ENCODE results near the gene DCP2. TPM values are rescaled to one million over a fixed set of nuclear protein-coding genes. Genes with fewer than 3 reads are reported as not detected.

Gene DCP2
- total RNA-seq (10 to 100 TPM; 16.4 to 58.7 (median 41.7) TPM), polyA plus RNA-seq (10 to 100 TPM; 12.4 to 13.7 TPM)
- long read RNA-seq, donor 1, full-length matches to known transcripts = 2 of 27 reads
- long read RNA-seq, donor 1, partial matches to known transcripts = 19 of 27 reads
- long read RNA-seq, donor 1, other reads (novel, unspliced or antisense) = 6 of 27 reads
- long read RNA-seq, donor 2, full-length matches to known transcripts = 8 of 8 reads
- long read RNA-seq, donor 2, partial matches to known transcripts = 0 of 8 reads
- long read RNA-seq, donor 2, other reads (novel, unspliced or antisense) = 0 of 8 reads
- long read RNA-seq, donor 3, full-length matches to known transcripts = 14 of 25 reads
- long read RNA-seq, donor 3, partial matches to known transcripts = 1 of 25 reads
- long read RNA-seq, donor 3, other reads (novel, unspliced or antisense) = 10 of 25 reads

DNA sequence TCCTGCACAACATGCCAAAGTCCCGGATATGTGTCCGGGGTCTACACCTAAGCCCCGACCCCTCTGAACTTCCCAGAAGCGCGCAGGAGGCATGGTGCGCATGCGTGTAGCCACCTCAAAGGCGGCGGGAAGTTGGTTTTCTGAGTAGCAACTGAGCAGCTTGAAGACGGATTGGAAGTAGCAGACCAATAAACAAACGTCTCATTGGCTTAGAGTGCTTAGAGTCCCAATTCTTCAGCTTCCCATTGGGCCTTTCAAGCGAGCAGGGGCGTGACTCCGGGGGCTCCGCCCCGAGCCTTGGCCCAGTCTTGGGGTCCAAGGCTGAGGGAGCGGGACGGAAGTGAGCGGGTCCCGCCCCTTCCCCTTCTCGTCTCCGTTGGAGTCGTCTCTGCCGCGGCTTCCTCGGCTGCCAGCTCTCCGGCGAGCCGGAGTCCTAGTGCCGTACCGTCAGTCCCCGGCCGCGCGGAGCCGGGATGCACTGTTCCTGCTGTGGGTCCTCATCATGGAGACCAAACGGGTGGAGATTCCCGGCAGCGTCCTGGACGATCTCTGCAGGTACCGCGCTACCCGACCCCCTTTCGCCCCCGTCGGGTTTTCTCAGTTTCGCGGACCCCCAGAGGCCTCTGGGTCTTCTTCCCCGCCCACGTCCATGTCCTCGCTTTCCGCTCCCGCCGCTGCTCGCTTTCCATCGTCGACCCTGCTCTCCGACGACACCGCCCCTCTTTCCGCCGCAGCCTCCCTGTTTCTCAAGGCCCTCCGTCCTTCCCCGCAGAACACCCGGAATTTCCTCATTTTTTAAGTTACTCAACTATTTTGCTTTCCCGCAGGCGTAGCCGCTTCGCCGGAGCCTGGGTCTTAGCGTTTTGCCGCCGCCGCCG, at the start of gene DCP2:
Gene DCP2 (plus strand): TSS at position 367 of the 878 bp plus-strand sequence. CDS start 136 bp downstream, at position 503.
- H3K27ac ChIP-seq = peak within 1 kb of the TSS; percentile 69 to 85
- H3K9me3 ChIP-seq = no peaks in the 10 kb centered on the region
- intact Hi-C loops (cut with DNase I) = loop anchor here in 1 of 4 donors (10.0 kb wide), 1 partner anchor 62 kb away; no protein-coding TSS in a partner anchor
- TF ChIP-seq POLR2A (IDR thresholded peaks at IDR 0.05) (peak; percentile 71), EP300 (IDR thresholded peaks at IDR 0.05) (no peak)
- TF ChIP-seq, protein P1, sequence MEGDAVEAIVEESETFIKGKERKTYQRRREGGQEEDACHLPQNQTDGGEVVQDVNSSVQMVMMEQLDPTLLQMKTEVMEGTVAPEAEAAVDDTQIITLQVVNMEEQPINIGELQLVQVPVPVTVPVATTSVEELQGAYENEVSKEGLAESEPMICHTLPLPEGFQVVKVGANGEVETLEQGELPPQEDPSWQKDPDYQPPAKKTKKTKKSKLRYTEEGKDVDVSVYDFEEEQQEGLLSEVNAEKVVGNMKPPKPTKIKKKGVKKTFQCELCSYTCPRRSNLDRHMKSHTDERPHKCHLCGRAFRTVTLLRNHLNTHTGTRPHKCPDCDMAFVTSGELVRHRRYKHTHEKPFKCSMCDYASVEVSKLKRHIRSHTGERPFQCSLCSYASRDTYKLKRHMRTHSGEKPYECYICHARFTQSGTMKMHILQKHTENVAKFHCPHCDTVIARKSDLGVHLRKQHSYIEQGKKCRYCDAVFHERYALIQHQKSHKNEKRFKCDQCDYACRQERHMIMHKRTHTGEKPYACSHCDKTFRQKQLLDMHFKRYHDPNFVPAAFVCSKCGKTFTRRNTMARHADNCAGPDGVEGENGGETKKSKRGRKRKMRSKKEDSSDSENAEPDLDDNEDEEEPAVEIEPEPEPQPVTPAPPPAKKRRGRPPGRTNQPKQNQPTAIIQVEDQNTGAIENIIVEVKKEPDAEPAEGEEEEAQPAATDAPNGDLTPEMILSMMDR (IDR thresholded peaks at IDR 0.05) = no peak
- DNase-seq = peak; percentile 94 to 96 (median 95)
- H3K4me3 ChIP-seq = peak within 1 kb of the TSS; percentile 85
- H3K36me3 ChIP-seq = no peaks in the 10 kb centered on the region
- 0 to 1% (median 1%) methylated on average over 69 to 75 of the region's 75 CpGs for WGBS, 3 donors
- H3K27me3 ChIP-seq = no peaks in the 10 kb centered on the region
- H3K4me1 ChIP-seq (ENCODE audit: insufficient read depth) = peaks cover 7% of the 10 kb centered on the region

DNA sequence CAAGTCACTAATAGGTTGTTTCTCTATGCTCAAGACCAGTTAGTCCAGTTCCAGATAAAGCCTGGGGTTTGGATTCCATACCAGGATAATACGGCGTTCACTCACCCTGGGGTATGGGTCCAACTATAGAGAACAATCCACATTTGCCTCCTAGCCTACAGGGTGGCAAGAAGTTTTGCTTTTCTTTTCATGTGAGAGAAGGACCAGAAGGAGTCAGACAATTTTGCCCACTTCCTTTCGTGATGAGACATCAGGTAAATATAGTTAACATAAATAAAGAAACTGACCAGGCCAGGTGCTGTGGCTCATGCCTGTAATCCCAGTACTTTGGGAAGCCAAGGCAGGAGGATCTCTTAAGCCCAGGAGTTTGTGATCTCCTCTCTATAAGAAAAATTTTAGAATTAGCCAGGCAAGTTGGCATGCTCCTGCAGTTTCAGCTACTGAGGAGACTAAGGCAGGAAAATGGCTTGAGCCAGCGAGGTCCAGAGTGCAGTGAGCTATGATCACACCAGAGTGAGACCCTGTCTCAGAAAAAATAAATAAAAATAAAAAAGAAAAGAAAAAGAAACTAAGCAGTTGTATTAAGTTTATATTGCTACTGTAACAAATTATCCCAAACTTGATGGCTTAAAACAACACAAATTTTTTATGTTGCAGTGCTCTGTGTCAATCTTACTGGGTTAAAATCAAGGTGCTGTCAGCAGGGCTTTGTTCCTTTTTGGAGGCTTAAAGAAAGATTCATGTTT, 47.1 kb upstream of the DCP2 start:
- H3K4me1 ChIP-seq (ENCODE audit: insufficient read depth) = no peaks in the 10 kb centered on the region
- H3K27me3 ChIP-seq = no peaks in the 10 kb centered on the region
- H3K36me3 ChIP-seq = no peaks in the 10 kb centered on the region
- intact Hi-C loops (cut with DNase I) = loop anchor here in 1 of 4 donors (10.0 kb wide), 1 partner anchor 375 kb away; no protein-coding TSS in a partner anchor
- no peak for TF ChIP-seq EP300 (IDR thresholded peaks at IDR 0.05)
- no peak for TF ChIP-seq POLR2A (IDR thresholded peaks at IDR 0.05)
- no peaks in the 10 kb centered on the region for H3K9me3 ChIP-seq
- DNase-seq = no peak
- 91 to 95% (median 92%) methylated on average over 4 of the region's 4 CpGs for WGBS, 3 donors
- no peak overlapping the region for H3K27ac ChIP-seq
- no peak overlapping the region for H3K4me3 ChIP-seq

DNA sequence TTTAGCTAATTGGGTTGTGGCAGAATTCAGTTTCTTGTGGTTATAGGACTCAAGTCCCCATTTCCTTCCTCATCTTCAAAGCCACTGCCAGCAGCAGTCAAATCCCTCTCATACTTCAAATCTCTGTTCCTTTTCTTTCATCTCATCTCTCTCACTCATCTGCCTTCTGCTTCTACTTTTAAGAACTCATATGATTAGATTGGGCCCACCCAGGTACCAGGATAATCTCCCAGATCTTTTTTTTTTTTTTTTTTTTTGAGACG, 46.6 kb upstream of the DCP2 start:
- Histone ChIP-seq H3K36me3 (no peaks in the 10 kb centered on the region), H3K9me3 (no peaks in the 10 kb centered on the region), H3K27ac (no peak overlapping the region), H3K4me1 (ENCODE audit: insufficient read depth) (no peaks in the 10 kb centered on the region), H3K4me3 (no peak overlapping the region), H3K27me3 (no peaks in the 10 kb centered on the region)
- DNase-seq = no peak
- intact Hi-C loops (cut with DNase I) = no loop called here
- TF ChIP-seq, protein P1 (IDR thresholded peaks at IDR 0.05) = no peak
- TF ChIP-seq EP300 (IDR thresholded peaks at IDR 0.05) (no peak), POLR2A (IDR thresholded peaks at IDR 0.05) (no peak)
- WGBS, 3 donors = 91 to 96% methylated on average over 1 of the region's 1 CpG; no CpG with 5 or more reads in 1 of the 3 donors

DNA sequence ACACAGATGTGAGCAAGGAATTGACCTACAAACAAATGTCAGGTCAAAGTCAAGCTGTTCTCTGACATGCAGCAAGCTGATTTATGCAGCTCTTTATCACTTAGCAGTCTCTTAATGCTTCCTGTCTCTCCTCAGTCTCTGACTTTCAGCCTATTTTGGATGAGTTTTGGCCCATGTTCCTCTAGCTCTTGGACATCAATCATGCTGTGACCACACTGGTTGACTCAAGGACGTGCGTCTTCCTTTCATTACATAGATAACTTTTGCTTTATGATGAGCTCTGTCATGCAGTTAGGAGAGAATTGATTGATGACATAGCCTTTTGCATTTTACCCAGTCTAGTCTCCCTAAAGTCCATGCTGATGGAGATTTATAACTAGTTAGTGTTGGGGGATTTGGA, 45.1 kb upstream of the DCP2 start:
- DNase-seq = no peak
- no peaks in the 10 kb centered on the region for H3K9me3 ChIP-seq
- WGBS, 3 donors = 44 to 59% (median 56%) methylated on average over 2 of the region's 2 CpGs
- H3K4me3 ChIP-seq = no peak overlapping the region
- TF ChIP-seq, protein P1 (IDR thresholded peaks at IDR 0.05) = no peak
- TF ChIP-seq POLR2A (IDR thresholded peaks at IDR 0.05) = no peak
- TF ChIP-seq EP300 (IDR thresholded peaks at IDR 0.05) = no peak
- H3K27me3 ChIP-seq = no peaks in the 10 kb centered on the region
- H3K27ac ChIP-seq = no peak overlapping the region
- no peaks in the 10 kb centered on the region for H3K4me1 ChIP-seq (ENCODE audit: insufficient read depth)
- no peaks in the 10 kb centered on the region for H3K36me3 ChIP-seq
- intact Hi-C loops (cut with DNase I) = no loop called here
